CD1c-positive myeloid dendritic cell (primary cell): Measurements from ENCODE around the gene RAB40C.
A peak's percentile ranks its signal among the peaks of the same experiment; 100 is the strongest.

Experiments
- DNase-seq: peaks from one replicate; pipeline ENCODE4 v3.0.0-alpha.2; 2016; ENCODE audit errors: extremely low spot score

The RAB40C gene

GRCh38 chr16:667780-668518, 78.1 kb downstream of the RAB40C start, which contains the start of gene RHOT2:
Gene RHOT2 (plus strand): TSS chr16:668132. CDS start chr16:668200, 68 bp downstream.
- peak; percentile 97 for DNase-seq

- DNase-seq: no peak
These were observed 78.8 kb downstream of the RAB40C start for GRCh38 chr16:668519-669171.

- no peak for DNase-seq
These were observed 79.8 kb downstream of the RAB40C start for GRCh38 chr16:669666-670065.

GRCh38 chr16:670485-671352, 80.9 kb downstream of the RAB40C start:
- no peak for DNase-seq

GRCh38 chr16:671353-672131, 81.7 kb downstream of the RAB40C start:
- no peak for DNase-seq

- DNase-seq: no peak
These were observed 82.5 kb downstream of the RAB40C start for GRCh38 chr16:672371-672770.

GRCh38 chr16:672851-673250, 83.0 kb downstream of the RAB40C start:
- no peak for DNase-seq

GRCh38 chr16:673399-673991, 83.6 kb downstream of the RAB40C start:
- DNase-seq: no peak

- DNase-seq: no peak
These were observed 84.5 kb downstream of the RAB40C start for GRCh38 chr16:674214-674881.

GRCh38 chr16:674968-675883, 85.4 kb downstream of the RAB40C start, which contains the start of gene RHBDL1:
Gene RHBDL1 (plus strand): TSS chr16:675671. CDS start chr16:675791, 120 bp downstream.
- peak; percentile 48 for DNase-seq

GRCh38 chr16:675884-676564, 86.2 kb downstream of the RAB40C start:
- no peak for DNase-seq

- no peak for DNase-seq
These were observed 86.7 kb downstream of the RAB40C start for GRCh38 chr16:676565-676902.

- DNase-seq: no peak
These were observed 87.0 kb downstream of the RAB40C start for GRCh38 chr16:676913-677312.

GRCh38 chr16:677316-678190, 87.7 kb downstream of the RAB40C start:
- no peak for DNase-seq

- DNase-seq: no peak
These were observed 88.5 kb downstream of the RAB40C start for GRCh38 chr16:678209-678857.
